Mesodermal cell (in vitro differentiated cells): ENCODE data around the gene RGS12.

Experiments used
- H3K27ac ChIP-seq: 2 replicates; pipeline ENCODE4 v1.7.0; 2013; ENCODE audit warnings: mild to moderate bottlenecking, low read depth, low read length, moderate library complexity; ENCODE audit not compliant: severe bottlenecking
- H3K36me3 ChIP-seq: 2 replicates; pipeline ENCODE4 v1.7.1; 2013; ENCODE audit warnings: mild to moderate bottlenecking, low read length, moderate library complexity; ENCODE audit not compliant: control insufficient read depth, insufficient read depth
- H3K4me1 ChIP-seq: one replicate; pipeline ENCODE4 v1.7.1; 2013; ENCODE audit warnings: mild to moderate bottlenecking, low read length; ENCODE audit not compliant: insufficient read depth, control insufficient read depth, poor library complexity, severe bottlenecking
- H3K4me3 ChIP-seq: 2 replicates; pipeline ENCODE4 v1.7.0; 2013; ENCODE audit warnings: low read length, control low read depth, mild to moderate bottlenecking; ENCODE audit not compliant: insufficient read depth, poor library complexity, severe bottlenecking; ENCODE audit errors: extremely low read depth
- H3K9me3 ChIP-seq: 2 replicates; pipeline ENCODE4 v1.7.1; 2013; ENCODE audit warnings: mild to moderate bottlenecking, low read length, moderate library complexity; ENCODE audit not compliant: control insufficient read depth
- WGBS, 2 experiments: methylation state at CpG; one replicate each; pipeline ENCODE4 v1.1.5; 2013; ENCODE audit warnings: missing lambda C conversion rate in 2 of 2; ENCODE audit not compliant: insufficient coverage in 2 of 2; 5-methylcytosine and 5-hydroxymethylcytosine counted together

The RGS12 gene

GRCh38 chr4:3307060-3307459, 14.2 kb downstream of the RGS12 start:
- Histone ChIP-seq H3K4me3 (no peak overlapping the region), H3K9me3 (no peaks in the 10 kb centered on the region), H3K36me3 (peaks cover 6% of the 10 kb centered on the region), H3K4me1 (peaks cover 29% of the 10 kb centered on the region), H3K27ac (no peak overlapping the region)
- WGBS, 2 experiments: 97 to 99% methylated on average over 11 to 17 of the region's 20 CpGs

- Histone ChIP-seq H3K9me3 (no peaks in the 10 kb centered on the region), H3K4me1 (peaks cover 29% of the 10 kb centered on the region), H3K27ac (no peak overlapping the region), H3K36me3 (peaks cover 6% of the 10 kb centered on the region), H3K4me3 (no peak overlapping the region)
- WGBS, 2 experiments: 88 to 94% methylated on average over 5 of the region's 12 CpGs
These were observed 14.7 kb downstream of the RGS12 start for GRCh38 chr4:3307486-3307885.

DNA sequence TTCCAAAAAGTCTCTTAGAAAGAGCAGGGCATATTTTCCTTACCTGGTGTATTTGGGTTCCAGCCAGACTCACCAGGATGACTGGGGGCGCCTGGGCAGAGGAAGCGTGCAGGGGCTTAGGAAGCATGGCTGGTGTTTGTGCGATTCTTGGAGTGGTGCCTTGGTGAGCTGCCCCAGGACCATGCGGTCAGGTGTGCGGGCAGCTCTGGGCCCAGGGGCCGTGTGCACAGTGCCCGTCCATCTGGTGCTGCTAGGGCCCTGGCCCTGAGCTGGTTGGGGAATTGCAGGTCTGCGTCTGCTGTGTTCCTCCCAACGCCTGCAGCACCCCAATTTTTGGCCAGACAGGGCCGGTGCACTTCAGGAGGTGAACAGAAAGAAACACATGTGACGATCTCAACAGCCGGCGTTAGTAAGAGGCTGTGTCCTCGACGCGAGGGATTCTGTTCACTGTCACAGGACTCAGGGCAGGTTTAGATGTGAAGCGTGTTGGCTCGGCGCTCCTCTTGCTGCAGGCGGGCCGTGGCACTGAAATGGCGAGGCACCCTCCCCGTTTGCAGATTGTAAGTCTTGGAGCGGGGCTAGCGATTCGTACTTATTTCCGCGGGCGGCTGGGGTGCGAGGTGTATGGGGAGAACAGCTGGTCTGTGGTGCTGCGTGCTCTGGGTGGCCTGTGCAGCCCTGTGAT, 15.2 kb downstream of the RGS12 start:
- Histone ChIP-seq H3K36me3 (peaks cover 6% of the 10 kb centered on the region), H3K4me3 (no peak overlapping the region), H3K4me1 (peaks cover 29% of the 10 kb centered on the region), H3K9me3 (no peaks in the 10 kb centered on the region), H3K27ac (no peak overlapping the region)
- 89 to 96% methylated on average over 28 to 31 of the region's 31 CpGs for WGBS, 2 experiments

DNA sequence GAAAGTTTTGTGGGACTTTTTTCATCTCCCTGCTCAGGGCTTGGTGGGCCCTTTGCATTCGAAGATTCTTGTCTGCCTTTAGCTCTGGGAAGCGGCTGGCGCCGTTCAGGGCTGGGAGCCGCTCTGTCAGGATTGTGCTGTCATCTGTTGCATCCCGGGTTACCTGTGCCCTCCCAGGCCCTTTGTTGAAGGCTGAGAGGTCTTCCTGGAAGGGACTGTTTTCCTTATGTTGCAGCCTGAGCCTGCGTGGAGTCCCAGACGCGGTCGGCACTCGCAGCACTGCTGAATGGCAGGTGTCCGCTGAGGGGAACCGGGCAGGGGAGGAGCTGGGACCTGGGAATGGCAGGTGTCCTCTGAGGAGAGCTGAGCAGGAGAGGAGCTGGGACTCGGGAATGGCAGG, 15.9 kb downstream of the RGS12 start:
- Histone ChIP-seq H3K4me3 (no peak overlapping the region), H3K4me1 (peaks cover 28% of the 10 kb centered on the region), H3K36me3 (peaks cover 6% of the 10 kb centered on the region), H3K27ac (no peak overlapping the region), H3K9me3 (no peaks in the 10 kb centered on the region)
- 95 to 100% methylated on average over 4 to 13 of the region's 14 CpGs for WGBS, 2 experiments

GRCh38 chr4:3310301-3311094, 17.7 kb downstream of the RGS12 start:
- Histone ChIP-seq H3K36me3 (peaks cover 9% of the 10 kb centered on the region), H3K27ac (no peak overlapping the region), H3K4me1 (peaks cover 12% of the 10 kb centered on the region), H3K9me3 (no peaks in the 10 kb centered on the region), H3K4me3 (no peak overlapping the region)
- WGBS, 2 experiments: 95% methylated on average over 16 to 20 of the region's 21 CpGs

GRCh38 chr4:3311095-3311372, 18.2 kb downstream of the RGS12 start:
- Histone ChIP-seq H3K27ac (no peak overlapping the region), H3K9me3 (no peaks in the 10 kb centered on the region), H3K4me3 (no peak overlapping the region), H3K36me3 (peaks cover 12% of the 10 kb centered on the region), H3K4me1 (peaks cover 6% of the 10 kb centered on the region)
- 90 to 92% methylated on average over 10 to 12 of the region's 13 CpGs for WGBS, 2 experiments

DNA sequence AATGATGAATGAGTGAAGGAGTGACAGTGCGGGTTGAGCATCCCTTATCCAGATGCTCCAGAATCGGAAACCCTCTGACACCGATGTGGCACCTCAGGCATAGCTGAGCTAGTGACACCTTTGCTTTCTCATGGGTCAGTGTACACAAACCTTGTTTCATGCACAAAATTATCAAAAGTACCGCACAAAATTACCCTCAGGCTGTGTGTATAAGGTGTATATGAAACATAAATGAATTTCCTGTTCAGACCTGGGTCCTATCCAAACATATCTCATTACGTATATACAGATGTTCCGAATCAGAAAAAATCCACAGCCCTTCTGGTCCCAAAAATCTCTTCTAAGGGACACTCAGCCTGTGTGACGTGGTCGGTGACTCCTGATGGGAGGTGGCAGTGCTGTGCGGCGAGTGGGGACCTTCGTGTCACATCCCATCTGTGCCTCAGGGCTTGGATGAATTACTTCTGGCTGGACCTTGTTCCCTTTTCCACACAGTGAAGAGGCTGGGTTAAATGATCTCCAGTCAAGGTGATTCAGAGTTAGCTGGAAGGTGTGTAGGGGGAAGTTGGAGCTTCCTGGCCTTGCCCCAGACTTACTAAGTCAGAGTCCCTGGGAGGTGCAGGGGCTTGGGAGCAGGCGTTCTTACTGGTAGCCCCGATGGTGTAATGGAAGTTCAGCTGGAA, 18.8 kb downstream of the RGS12 start:
- H3K9me3 ChIP-seq: no peaks in the 10 kb centered on the region
- H3K36me3 ChIP-seq: peaks cover 18% of the 10 kb centered on the region
- H3K4me3 ChIP-seq: no peak overlapping the region
- 96% methylated on average over 7 to 11 of the region's 13 CpGs for WGBS, 2 experiments
- peaks cover under 1% of the 10 kb centered on the region for H3K4me1 ChIP-seq
- H3K27ac ChIP-seq: no peak overlapping the region

DNA sequence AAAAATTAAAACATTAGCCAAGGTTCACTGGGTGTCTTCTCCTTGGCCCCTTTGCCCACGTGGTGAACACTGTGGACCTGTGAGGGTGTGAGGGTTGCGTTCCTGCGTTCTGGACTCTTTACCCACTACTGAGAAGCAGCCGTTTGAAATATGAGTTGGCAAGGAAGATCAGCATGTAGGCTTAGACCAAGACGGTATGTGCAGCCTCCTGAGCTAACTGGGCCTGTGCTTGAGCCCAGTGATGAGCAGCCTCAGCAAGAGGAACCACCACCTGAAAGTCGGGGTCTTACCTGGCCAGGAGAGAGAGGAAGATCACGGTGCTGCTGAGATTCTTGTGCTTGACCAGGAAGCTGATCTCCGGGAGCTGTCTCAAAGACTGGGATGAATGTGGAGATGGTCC, 19.5 kb downstream of the RGS12 start:
- no peaks in the 10 kb centered on the region for H3K9me3 ChIP-seq
- WGBS, 2 experiments: 98 to 99% methylated on average over 8 of the region's 8 CpGs
- no peaks in the 10 kb centered on the region for H3K4me1 ChIP-seq
- no peak overlapping the region for H3K4me3 ChIP-seq
- H3K27ac ChIP-seq: no peak overlapping the region
- H3K36me3 ChIP-seq: peaks cover 25% of the 10 kb centered on the region

GRCh38 chr4:3313139-3313538, 20.3 kb downstream of the RGS12 start:
- H3K9me3 ChIP-seq: no peaks in the 10 kb centered on the region
- H3K36me3 ChIP-seq: peaks cover 31% of the 10 kb centered on the region
- H3K4me3 ChIP-seq: no peak overlapping the region
- WGBS, 2 experiments: 89 to 91% methylated on average over 6 of the region's 9 CpGs
- peaks cover 2% of the 10 kb centered on the region for H3K4me1 ChIP-seq
- H3K27ac ChIP-seq: no peak overlapping the region

DNA sequence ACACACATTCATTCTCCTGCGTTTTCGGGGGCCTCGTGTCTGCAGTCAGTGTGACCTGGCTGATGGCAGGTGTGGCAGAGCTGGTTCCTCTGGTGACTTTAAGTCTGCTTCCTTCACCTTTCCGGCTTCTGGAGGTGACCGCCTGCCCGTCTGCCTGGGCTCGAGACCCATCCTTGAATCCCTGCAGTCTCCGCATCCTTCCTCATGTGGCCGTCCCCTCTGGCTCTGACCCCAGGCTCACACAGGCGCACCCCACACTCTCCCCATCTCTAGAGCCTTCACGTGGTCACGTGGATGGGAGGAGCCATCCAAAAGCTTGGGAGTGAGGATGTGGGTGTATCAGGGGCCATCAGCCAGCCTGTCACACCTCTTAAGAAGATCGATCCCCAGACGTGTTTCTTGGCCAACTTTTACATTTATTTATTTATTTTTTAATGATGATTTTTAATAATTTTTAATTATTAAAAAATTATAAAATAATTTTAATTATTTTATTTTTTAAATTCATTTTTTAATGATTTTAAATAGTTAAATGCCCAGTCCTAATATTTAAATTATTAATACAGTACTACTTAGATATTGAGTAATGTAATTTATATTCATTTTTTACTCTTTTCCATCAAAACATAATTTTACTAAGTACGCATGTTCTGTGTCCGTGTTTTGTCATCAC, 20.9 kb downstream of the RGS12 start:
- H3K36me3 ChIP-seq: peaks cover 37% of the 10 kb centered on the region
- no peak overlapping the region for H3K4me3 ChIP-seq
- H3K9me3 ChIP-seq: no peaks in the 10 kb centered on the region
- no peak overlapping the region for H3K27ac ChIP-seq
- WGBS, 2 experiments: 92 to 98% methylated on average over 7 to 8 of the region's 16 CpGs
- peaks cover 4% of the 10 kb centered on the region for H3K4me1 ChIP-seq
